Activated B cell treated with CpG ODN at 0.5 μM for 24 hours (primary cell): ENCODE results near the gene C19orf81. TPM values are rescaled to one million over a fixed set of nuclear protein-coding genes. Genes with fewer than 3 reads are reported as not detected.

Experiments used
- ATAC-seq: fragments of 200-7000 bp; cut with Tn5 transposase; one replicate; pipeline ENCODE4 v1.10.0; 2021; ENCODE audit warnings: low read depth, mild to moderate bottlenecking, moderate library complexity
- CTCF ChIA-PET: fragments of 350-600 bp; sonication (Branson Sonifier 250); formaldehyde crosslinking; loops from one replicate; lab custom pipeline; 2021; ENCODE audit warnings: antibody characterized with exemption; lab: Charles Lee
- POLR2A ChIA-PET: fragments of 350-600 bp; sonication (Branson Sonifier 250); formaldehyde crosslinking; loops from one replicate; lab custom pipeline; 2021; ENCODE audit warnings: antibody characterized with exemption; lab: Charles Lee
- DNase-seq: peaks from one replicate; pipeline ENCODE4 v3.0.0; 2022
- H3K27ac Mint-ChIP-seq: one replicate; pipeline ENCODE4 v1.8.0; 2020; ENCODE audit warnings: mixed read lengths
- H3K27me3 Mint-ChIP-seq: one replicate; pipeline ENCODE4 v1.8.0; 2021; ENCODE audit warnings: mixed read lengths
- H3K36me3 Mint-ChIP-seq: one replicate; pipeline ENCODE4 v1.8.0; 2021; ENCODE audit warnings: low read depth, mixed read lengths
- H3K4me1 Mint-ChIP-seq: one replicate; pipeline ENCODE4 v1.8.0; 2021; ENCODE audit warnings: mixed read lengths
- H3K4me3 Mint-ChIP-seq: one replicate; pipeline ENCODE4 v1.8.0; 2020; ENCODE audit warnings: mild to moderate bottlenecking, mixed read lengths
- H3K9me3 Mint-ChIP-seq: one replicate; pipeline ENCODE4 v1.8.0; 2020; ENCODE audit warnings: mixed read lengths
- CTCF ChIP-seq: fragments of 200-600 bp; IDR thresholded peaks from one replicate; pipeline ENCODE4 v1.8.0; 2022; ENCODE audit warnings: antibody characterized with exemption, mild to moderate bottlenecking
- intact Hi-C: fragments of 100-400 bp; cut with micrococcal nuclease; formaldehyde crosslinking; loops from one replicate; pipeline ENCODE4 v1.15.1; 2024
- total RNA-seq: library from RNA; stranded (reverse); gene quantifications from 2 replicates; pipeline ENCODE4 v1.2.3, GENCODE V29; 2022

C19orf81 gene
- total RNA-seq, 1 donor from 2014 or later, result not detected

GRCh38 chr19:50648659-50649058 is 586 bp upstream of the C19orf81 start:
- DNase-seq, result no peak
- no peaks in the 10 kb centered on the region for H3K4me1 Mint-ChIP-seq
- no peak overlapping the region for H3K27ac Mint-ChIP-seq
- no peaks in the 10 kb centered on the region for H3K36me3 Mint-ChIP-seq
- peaks cover 20% of the 10 kb centered on the region for H3K27me3 Mint-ChIP-seq
- CTCF ChIA-PET, result no interaction called here
- intact Hi-C loops, result no loop called here
- peaks cover 4% of the 10 kb centered on the region for H3K9me3 Mint-ChIP-seq
- TF ChIP-seq CTCF, result no peak
- H3K4me3 Mint-ChIP-seq, result no peak overlapping the region
- ATAC-seq, result no peak
- POLR2A ChIA-PET, result no interaction called here

- Mint-ChIP-seq H3K36me3 (peaks cover 1% of the 10 kb centered on the region), H3K27ac (no peak overlapping the region), H3K9me3 (peaks cover 7% of the 10 kb centered on the region), H3K27me3 (peaks cover 38% of the 10 kb centered on the region), H3K4me1 (no peaks in the 10 kb centered on the region), H3K4me3 (no peak overlapping the region)
- ATAC-seq (no peak), DNase-seq (no peak)
- no peak for TF ChIP-seq CTCF
- ChIA-PET POLR2A (interaction anchor here (0.7 kb wide), 1 partner anchor 673 kb away, joined by 4 read pairs; no protein-coding TSS in a partner anchor), CTCF (no interaction called here)
- intact Hi-C loops, result no loop called here
Observed at GRCh38 chr19:50651174-50651573, 1.9 kb downstream of the C19orf81 start.

DNA sequence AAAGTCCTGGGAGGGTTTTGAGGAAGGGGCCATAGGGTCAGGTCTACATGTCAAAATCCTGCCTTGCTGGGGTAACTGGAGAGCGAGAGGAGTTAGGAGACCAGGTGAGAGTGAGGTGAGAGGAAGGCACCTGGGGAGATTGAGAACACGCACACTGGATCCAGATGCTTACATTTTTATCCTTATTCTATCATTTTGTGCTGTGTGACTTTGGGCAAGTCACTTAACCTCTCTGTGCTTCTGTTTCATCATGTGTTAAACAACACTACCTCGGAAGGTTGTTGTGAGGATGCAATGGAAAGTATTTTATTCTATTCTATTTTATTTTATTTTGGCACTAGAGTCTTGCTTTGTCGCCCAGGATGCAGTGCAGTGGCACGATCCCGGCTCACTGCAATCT is 3.5 kb downstream of the C19orf81 start:
- peaks cover 46% of the 10 kb centered on the region for H3K27me3 Mint-ChIP-seq
- peaks cover 11% of the 10 kb centered on the region for H3K9me3 Mint-ChIP-seq
- peaks cover 5% of the 10 kb centered on the region for H3K4me1 Mint-ChIP-seq
- intact Hi-C loops, result no loop called here
- H3K36me3 Mint-ChIP-seq, result peaks cover 1% of the 10 kb centered on the region
- H3K27ac Mint-ChIP-seq, result no peak overlapping the region
- no peak overlapping the region for H3K4me3 Mint-ChIP-seq
- no peak for TF ChIP-seq CTCF
- ChIA-PET CTCF (no interaction called here), POLR2A (no interaction called here)
- ATAC-seq, result no peak
- DNase-seq, result no peak

- no peak for ATAC-seq
Observed at GRCh38 chr19:50654882-50655281, 5.6 kb downstream of the C19orf81 start.

GRCh38 chr19:50657222-50657669 is 8.0 kb downstream of the C19orf81 start:
- H3K4me1 Mint-ChIP-seq, result peaks cover 23% of the 10 kb centered on the region
- H3K9me3 Mint-ChIP-seq, result peaks cover 11% of the 10 kb centered on the region
- no peak for TF ChIP-seq CTCF
- intact Hi-C loops, result no loop called here
- H3K27me3 Mint-ChIP-seq, result peaks cover 54% of the 10 kb centered on the region
- CTCF ChIA-PET, result no interaction called here
- no peak overlapping the region for H3K27ac Mint-ChIP-seq
- peak overlapping the region; percentile 76 for H3K4me3 Mint-ChIP-seq
- no peak for ATAC-seq
- POLR2A ChIA-PET, result interaction anchor here (0.5 to 0.7 kb wide), 2 partner anchors 38 to 286 kb away, joined by 3 to 4 read pairs; no protein-coding TSS in a partner anchor
- H3K36me3 Mint-ChIP-seq, result peaks cover 1% of the 10 kb centered on the region
- DNase-seq, result no peak

More at GRCh38 chr19:50654882-50655281, 5.6 kb downstream of the C19orf81 start:
- H3K9me3 Mint-ChIP-seq, result peaks cover 11% of the 10 kb centered on the region
- H3K27ac Mint-ChIP-seq, result no peak overlapping the region
- intact Hi-C loops, result no loop called here
- ChIA-PET POLR2A (no interaction called here), CTCF (no interaction called here)
- peaks cover 21% of the 10 kb centered on the region for H3K4me1 Mint-ChIP-seq
- H3K36me3 Mint-ChIP-seq, result peaks cover 1% of the 10 kb centered on the region
- H3K4me3 Mint-ChIP-seq, result no peak overlapping the region
- peaks cover 47% of the 10 kb centered on the region for H3K27me3 Mint-ChIP-seq
- no peak for TF ChIP-seq CTCF
- DNase-seq, result no peak
